GM21423 (cell line): Measurements from ENCODE around the gene NRCAM.
"Not testable (repeated sequence)": the region's sequence is repeated elsewhere in the genome, so short reads cannot be mapped to it uniquely, and the experiment has no call there.

Source experiments
- ATAC-seq: cut with Tn5 transposase; IDR thresholded peaks from one replicate; pipeline ENCODE4 v1.9.1; 2021; ENCODE audit warnings: mild to moderate bottlenecking, moderate library complexity; ENCODE audit not compliant: unreplicated experiment

Gene NRCAM

GRCh38 chr7:108360058-108360800 lies 96.0 kb downstream of the NRCAM start:
- no peak for ATAC-seq

DNA sequence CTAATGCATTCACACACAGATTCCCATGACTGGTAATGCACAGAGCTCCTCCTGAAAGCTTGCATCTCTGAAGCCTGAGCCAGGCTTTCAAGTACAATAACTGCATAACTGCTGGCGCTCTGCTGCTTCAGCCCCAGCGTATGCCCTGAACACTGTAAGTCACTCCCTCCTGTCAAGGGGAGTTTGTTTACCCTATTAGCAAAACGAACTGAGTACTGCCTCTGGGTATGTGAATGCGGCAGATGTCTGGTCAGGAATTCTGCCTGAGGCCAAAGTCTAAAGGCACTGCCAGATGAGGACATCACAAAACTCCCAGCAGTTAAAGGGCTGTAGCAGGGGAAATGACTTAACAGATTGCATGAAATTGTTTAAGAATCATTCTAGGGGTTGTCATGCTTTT lies 97.7 kb downstream of the NRCAM start:
- no peak for ATAC-seq

- ATAC-seq = no peak
Observed at GRCh38 chr7:108351729-108352131, 104.5 kb downstream of the NRCAM start.

DNA sequence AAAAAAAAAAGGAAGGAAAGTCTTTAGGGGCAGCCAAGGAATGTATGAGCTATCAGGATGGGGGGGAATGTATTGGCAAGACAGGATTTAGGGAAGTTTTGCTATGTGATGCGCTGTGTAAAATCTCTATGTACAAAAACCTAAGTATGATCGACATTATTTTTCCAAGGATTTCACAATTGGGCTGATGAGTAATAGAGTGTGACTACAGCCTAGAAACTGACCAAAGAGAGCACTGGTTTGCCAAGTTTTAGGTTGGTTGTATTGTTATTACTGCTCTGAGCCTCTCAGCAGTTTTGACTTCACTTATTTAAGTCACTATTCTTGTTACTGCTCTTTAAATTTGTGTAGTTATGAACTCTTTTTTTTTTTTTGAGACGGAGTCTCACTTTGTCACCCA lies 107.3 kb downstream of the NRCAM start:
- ATAC-seq = no peak

- no peak for ATAC-seq
Observed at GRCh38 chr7:108347616-108348015, 108.6 kb downstream of the NRCAM start.

GRCh38 chr7:108345710-108346336 lies 110.4 kb downstream of the NRCAM start:
- no peak for ATAC-seq

GRCh38 chr7:108340856-108341411 lies 115.3 kb downstream of the NRCAM start:
- no peak for ATAC-seq

DNA sequence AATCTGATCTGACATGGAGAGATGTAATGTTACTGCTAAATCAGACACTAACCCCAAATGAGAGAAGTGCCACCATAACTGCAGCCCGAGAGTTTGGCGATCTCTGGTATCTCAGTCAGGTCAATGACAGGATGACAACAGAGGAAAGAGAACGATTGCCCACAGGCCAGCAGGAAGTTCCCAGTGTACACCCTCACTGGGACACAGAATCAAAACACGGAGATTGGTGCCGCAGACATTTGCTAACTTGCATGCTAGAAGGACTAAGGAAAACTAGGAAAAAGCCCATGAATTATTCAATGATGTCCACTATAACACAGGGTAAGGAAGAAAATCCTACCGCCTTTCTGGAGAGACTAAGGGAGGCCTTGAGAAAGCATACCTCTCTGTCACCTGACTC lies 115.8 kb downstream of the NRCAM start:
- ATAC-seq = not testable (repeated sequence)

DNA sequence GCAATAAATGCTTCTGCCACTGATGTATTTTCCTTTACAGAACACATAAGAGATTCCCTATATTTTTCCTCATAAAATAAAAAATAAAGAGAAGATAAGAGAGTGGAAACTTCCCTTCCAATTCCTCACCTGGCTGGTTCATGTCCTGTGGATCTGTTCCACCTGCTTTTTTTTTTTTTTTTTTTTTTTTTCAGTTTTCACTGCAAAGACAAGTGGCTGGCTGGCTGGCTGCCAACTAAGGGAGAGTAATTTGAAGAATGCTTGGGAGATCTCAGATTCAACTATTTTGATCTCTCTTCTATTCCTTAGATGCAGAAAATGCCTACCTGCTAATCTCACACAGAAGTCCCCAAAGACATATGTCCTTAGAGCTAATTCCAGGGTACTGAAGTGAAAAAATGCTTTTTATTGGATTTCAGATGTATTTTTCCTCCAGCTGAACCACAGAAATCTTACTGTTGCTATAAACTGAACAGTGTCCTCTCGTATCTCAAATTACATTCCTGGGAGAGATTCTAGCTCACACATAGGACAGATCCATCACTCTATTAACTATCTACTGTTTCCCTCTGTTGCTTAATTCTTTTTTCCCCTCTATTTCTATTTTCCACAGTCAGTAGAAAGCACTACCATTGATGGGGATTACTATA lies 120.8 kb downstream of the NRCAM start:
- ATAC-seq = no peak

GRCh38 chr7:108332937-108333336 lies 123.3 kb downstream of the NRCAM start:
- ATAC-seq = no peak

DNA sequence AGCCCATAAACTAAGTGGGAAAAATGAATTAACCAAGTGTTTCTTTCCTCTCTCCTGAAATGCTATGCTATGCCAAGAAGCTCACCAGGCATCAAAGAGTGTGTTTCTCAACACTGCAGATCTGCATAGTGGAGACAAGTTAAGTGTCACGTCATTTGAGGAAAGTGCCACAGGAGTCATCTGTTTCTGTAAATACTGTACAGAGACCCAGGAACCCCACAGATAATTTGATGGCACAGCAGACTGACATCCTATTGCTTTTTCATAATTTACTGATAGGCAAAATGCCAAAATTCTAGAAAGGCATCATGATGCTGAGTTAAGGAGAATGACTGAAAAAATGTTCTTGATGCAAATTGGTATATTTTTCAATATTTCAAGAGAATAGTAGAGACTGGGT lies 124.3 kb downstream of the NRCAM start:
- ATAC-seq = no peak

- no peak for ATAC-seq
Observed at GRCh38 chr7:108330227-108330626, 126.0 kb downstream of the NRCAM start.

DNA sequence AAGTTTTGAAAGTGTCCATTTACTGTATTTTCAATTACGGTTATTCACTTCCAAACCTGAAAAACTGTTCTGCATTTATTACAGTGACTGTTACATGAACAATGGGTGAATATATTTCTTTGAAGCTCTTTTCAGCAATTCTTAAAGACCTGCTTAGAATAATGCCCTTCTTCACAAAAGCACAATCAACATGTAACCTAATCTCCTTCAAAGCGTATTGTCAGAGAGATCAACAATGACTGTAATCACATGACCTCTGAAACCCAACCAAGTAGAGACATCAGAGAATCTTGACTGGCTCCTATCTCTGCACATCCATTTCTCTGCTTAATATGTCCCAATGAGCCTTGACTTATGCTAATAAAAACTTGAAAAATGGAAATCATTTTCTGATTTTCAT lies 126.7 kb downstream of the NRCAM start:
- no peak for ATAC-seq

DNA sequence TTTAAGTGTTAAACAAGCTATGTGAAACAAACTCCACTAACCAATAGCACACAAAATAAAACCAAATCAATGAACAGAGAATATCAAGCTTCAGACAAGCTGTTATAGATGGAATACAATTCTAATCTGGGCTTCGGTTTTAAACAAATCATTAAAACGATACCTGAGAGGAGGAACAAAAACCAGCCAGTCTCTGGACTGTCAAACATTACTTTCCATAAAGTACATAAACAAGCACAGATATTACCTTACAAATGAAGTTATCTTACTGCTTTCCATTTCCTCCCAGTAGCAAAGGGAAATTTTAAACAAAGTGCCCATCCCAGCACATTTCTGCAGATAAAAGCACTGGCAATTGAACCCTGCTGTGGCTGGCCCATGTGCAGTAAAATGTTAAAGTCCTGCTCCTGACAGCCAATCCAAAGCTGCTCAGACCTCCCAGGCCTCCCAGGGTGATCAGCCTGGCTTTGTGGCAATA lies 128.0 kb downstream of the NRCAM start:
- ATAC-seq = peak; percentile 57

DNA sequence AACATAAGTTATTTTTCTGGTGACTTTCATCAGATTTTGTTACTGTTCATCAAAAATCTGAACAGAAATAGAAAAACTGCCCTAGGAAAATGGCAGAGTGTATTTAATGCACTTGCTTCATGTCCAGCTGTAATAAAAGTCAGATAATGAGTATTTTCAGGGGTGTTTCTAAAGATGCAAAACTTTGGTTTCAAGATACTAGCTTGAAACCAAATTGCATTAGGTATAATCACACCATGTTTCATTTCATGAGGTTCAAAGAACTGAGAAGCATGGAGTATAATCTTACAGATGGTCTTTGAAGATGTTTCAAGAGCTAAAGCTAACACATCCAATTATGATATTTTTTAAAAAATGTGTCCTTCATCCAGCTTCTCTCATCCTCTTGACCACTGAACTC lies 128.9 kb downstream of the NRCAM start:
- ATAC-seq = no peak

DNA sequence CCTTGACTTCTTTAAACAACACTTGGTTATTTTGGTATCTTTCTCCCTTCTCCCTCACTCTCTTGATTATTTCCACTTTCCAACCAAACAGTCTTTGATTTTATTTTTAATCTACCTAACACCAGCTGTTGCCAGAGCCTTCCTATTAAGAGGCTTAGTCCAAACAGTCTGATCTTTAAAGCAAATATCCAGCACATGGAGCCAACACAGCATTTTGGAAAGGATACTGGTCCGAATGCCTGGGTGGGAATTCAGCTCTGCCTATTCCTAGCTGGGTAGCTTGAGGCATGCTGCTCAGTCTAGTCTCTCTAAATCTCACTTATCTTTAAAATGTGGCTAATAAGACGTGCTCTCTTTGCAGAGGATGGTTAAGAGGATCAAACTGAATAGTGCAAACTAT lies 129.3 kb downstream of the NRCAM start:
- no peak for ATAC-seq

- no peak for ATAC-seq
Observed at GRCh38 chr7:108324053-108325038, 131.9 kb downstream of the NRCAM start.

DNA sequence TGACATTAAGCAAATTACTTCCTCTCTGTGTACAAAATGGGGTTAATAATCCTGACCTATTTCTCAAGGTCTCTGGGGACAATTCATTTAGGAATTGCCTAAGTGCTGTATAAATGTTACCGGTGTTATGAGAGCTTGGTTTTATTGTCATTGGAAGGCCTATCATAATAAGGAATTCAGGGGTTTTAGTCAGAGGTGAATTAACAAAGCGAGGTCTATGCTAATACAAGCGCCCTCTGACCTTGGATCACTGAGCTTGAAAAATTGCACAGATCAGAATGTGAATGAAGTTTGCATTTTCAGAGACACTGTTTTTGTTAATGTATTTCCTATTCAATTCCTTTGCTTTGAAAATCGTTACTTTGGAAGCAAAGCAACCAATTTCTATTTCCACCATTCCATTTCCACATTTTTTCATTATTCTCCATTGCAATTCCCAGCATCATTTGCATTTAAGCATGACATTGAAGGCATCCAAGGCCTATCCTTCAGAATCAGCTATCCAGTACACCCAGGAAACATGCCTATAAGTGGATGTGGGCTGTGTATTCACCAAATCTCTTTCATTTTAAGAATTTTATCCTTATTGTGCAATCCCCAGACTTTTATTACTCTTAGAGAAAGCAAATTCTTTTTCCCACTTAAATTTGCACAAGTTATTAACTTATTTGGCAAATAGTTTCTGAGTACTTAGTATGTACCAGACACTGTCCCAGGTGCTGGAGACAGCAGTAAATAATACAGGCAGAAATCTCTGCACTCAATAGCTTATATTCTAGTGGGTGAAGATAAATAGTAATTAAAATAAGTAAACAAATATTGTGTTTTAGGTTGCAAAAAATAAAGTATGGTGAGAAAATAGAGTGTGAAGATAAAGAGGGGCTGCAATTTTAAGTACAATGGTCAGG lies 133.1 kb downstream of the NRCAM start:
- no peak for ATAC-seq

- no peak for ATAC-seq
Observed at GRCh38 chr7:108322046-108322445, 134.2 kb downstream of the NRCAM start.

DNA sequence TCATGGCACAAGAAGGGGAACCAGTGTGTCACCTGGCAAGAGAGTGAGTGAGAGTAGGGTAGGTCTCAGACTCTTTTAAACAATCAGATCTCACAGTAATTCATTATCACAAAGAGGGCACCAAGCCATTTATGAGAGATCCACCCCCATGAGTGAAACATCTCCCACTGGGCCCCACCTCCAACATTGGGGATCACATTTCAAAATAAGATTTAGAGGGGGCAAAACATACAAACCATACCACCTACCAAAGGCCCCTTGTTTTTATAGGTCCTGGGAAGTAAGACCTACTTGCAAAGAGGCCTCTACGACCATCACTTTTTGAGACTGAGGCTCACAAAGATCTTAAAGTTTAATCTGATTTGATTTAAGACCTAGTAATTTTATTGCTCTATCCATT lies 134.9 kb downstream of the NRCAM start:
- ATAC-seq = no peak
